Stomach (tissue), 4 donors: ENCODE results near the gene AVEN.

Source experiments
- CTCF ChIP-seq, 7 experiments: fragments of 450-650 bp in 4 of 7; fragments of 200-600 bp in 3 of 7; sonication (generic) in 3 of 7; IDR thresholded peaks; one replicate each; pipeline ENCODE4 v1.5.1; 2016 to 2019; ENCODE audit warnings: antibody characterized with exemption in 7 of 7, control low read depth in 2 of 7, mild to moderate bottlenecking in 1 of 7
- POLR2A ChIP-seq, 4 donors: fragments of 450-650 bp; IDR thresholded peaks; one replicate each; pipeline ENCODE4 v1.6.1; 2016; ENCODE audit warnings: antibody characterized with exemption in 4 of 4, control low read depth in 2 of 4, mild to moderate bottlenecking in 1 of 4, moderate library complexity in 1 of 4

GRCh38 chr15:33908406-33908805 lies 130.6 kb downstream of the AVEN start:
- no peak for TF ChIP-seq POLR2A (IDR thresholded peaks at IDR 0.05)
- no peak for TF ChIP-seq CTCF (IDR thresholded peaks at IDR 0.05)
